ENCODE data around the gene ADAM15. TPM values are rescaled to one million over a fixed set of nuclear protein-coding genes. Genes with fewer than 3 reads are reported as not detected.

Gene ADAM15
- total RNA-seq, 1 donor from 2014 or later = 15.7 TPM

DNA sequence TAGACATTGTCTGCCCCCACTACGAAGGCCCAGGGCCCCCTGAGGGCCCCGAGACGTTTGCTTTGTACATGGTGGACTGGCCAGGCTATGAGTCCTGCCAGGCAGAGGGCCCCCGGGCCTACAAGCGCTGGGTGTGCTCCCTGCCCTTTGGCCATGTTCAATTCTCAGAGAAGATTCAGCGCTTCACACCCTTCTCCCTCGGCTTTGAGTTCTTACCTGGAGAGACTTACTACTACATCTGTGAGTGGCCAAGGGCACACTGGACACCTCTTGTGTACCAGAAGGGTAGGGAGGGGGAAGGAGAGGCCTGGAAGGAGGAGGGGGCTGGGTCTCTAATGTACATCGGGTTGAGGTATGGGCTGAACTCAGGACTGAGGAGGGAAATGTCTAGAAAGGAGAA is 15.7 kb downstream of the ADAM15 start:
- peaks cover 2% of the 10 kb centered on the region for H3K9me3 Mint-ChIP-seq
- peaks cover 49% of the 10 kb centered on the region for H3K4me1 Mint-ChIP-seq
- Histone ChIP-seq H3K36me3 (no peaks in the 10 kb centered on the region), H3K9ac (no peak overlapping the region), H3K27ac (no peak overlapping the region), H3K79me2 (ENCODE audit: low read depth) (peaks cover 13% of the 10 kb centered on the region), H4K20me1 (ENCODE audit: low read depth) (peaks cover 39% of the 10 kb centered on the region), H2AFZ (replicated peaks) (no peak overlapping the region), H3K9me3 (ENCODE audit: low read depth) (no peaks in the 10 kb centered on the region), H3K4me2 (no peak overlapping the region), H3K4me3 (no peak overlapping the region), H3K4me1 (peaks cover 34% of the 10 kb centered on the region), H3F3A (ENCODE audit: low read depth) (peaks cover 56% of the 10 kb centered on the region), H3K27me3 (peaks cover 24% of the 10 kb centered on the region)
- H3K4me3 Mint-ChIP-seq = no peak overlapping the region
- TF ChIP-seq, protein P1, sequence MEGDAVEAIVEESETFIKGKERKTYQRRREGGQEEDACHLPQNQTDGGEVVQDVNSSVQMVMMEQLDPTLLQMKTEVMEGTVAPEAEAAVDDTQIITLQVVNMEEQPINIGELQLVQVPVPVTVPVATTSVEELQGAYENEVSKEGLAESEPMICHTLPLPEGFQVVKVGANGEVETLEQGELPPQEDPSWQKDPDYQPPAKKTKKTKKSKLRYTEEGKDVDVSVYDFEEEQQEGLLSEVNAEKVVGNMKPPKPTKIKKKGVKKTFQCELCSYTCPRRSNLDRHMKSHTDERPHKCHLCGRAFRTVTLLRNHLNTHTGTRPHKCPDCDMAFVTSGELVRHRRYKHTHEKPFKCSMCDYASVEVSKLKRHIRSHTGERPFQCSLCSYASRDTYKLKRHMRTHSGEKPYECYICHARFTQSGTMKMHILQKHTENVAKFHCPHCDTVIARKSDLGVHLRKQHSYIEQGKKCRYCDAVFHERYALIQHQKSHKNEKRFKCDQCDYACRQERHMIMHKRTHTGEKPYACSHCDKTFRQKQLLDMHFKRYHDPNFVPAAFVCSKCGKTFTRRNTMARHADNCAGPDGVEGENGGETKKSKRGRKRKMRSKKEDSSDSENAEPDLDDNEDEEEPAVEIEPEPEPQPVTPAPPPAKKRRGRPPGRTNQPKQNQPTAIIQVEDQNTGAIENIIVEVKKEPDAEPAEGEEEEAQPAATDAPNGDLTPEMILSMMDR (IDR thresholded peaks at IDR 0.05) = no peak
- no peak for TF ChIP-seq EZH2phosphoT487 (IDR thresholded peaks at IDR 0.05)
- TF ChIP-seq EZH2 (IDR thresholded peaks at IDR 0.05) = no peak
- no peak for DNase-seq (ENCODE audit: low spot score)
- H3K36me3 Mint-ChIP-seq = peaks cover 9% of the 10 kb centered on the region
- peaks cover 12% of the 10 kb centered on the region for H3K27me3 Mint-ChIP-seq (ENCODE audit: insufficient read depth, low read depth)
- H3K27ac Mint-ChIP-seq = peak overlapping the region; percentile 67

DNA sequence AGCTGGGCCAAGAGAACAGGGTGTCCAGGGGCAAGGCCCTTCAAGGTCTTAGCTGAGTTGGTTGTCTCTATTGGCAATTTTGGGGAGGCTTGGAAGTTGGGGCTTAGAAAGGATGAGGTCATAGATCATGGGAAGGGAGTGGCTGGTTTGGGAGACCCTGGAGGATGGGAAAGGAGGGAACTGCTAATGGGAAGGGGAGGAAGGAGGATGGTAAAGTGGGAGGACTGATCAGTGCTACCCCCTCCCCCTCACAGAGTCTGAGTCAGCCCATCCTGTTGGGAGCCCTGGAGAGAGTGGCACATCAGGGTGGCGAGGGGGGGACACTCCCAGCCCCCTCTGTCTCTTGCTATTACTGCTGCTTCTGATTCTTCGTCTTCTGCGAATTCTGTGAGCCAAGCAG is 17.5 kb downstream of the ADAM15 start:
- Mint-ChIP-seq H3K9me3 (peaks cover 2% of the 10 kb centered on the region), H3K36me3 (peaks cover 9% of the 10 kb centered on the region), H3K4me1 (peaks cover 50% of the 10 kb centered on the region), H3K27ac (no peak overlapping the region), H3K4me3 (peak overlapping the region; percentile 56), H3K27me3 (ENCODE audit: insufficient read depth, low read depth) (peaks cover 10% of the 10 kb centered on the region)
- Histone ChIP-seq H4K20me1 (ENCODE audit: low read depth) (peaks cover 36% of the 10 kb centered on the region), H3F3A (ENCODE audit: low read depth) (peaks cover 53% of the 10 kb centered on the region), H3K9me3 (ENCODE audit: low read depth) (no peaks in the 10 kb centered on the region), H2AFZ (replicated peaks) (no peak overlapping the region), H3K36me3 (no peaks in the 10 kb centered on the region), H3K79me2 (ENCODE audit: low read depth) (peaks cover 13% of the 10 kb centered on the region), H3K4me3 (no peak overlapping the region), H3K4me2 (no peak overlapping the region), H3K4me1 (peaks cover 28% of the 10 kb centered on the region), H3K9ac (no peak overlapping the region), H3K27ac (no peak overlapping the region), H3K27me3 (peaks cover 35% of the 10 kb centered on the region)
- no peak for DNase-seq (ENCODE audit: low spot score)
- TF ChIP-seq EZH2phosphoT487 (IDR thresholded peaks at IDR 0.05) = no peak

DNA sequence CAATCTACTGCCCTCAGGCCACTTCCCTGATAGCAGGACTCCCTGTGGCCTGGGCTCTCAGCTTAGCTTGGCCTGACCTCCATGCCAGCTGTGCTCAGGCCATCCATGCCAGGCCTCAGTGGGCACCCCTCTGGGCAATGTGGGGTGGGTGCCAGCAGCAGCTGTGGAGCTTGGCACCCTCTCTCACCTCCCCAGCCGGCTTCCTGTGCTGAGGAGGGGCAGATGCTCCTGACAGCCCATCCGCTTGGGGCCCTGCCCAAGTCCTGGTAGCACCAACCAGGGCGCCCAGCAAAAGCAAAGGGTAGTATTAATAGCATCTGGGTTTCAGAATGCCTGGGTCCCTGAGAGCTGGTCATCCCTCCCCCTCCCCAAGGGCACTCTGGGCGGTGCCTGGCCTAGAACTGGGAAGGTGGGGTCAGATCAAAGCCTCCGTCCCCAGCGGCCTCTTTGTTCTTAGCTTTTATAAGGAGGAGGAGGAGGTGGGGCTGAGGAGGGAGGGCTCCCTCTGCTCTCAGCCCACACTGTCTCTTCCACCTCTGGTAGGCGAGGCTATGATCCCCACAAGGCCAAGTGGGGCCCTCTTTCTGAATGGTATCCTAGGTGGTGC is 18.5 kb downstream of the ADAM15 start:
- H3K79me2 ChIP-seq (ENCODE audit: low read depth) = peaks cover 7% of the 10 kb centered on the region
- H3K9ac ChIP-seq = no peak overlapping the region
- H3K4me1 Mint-ChIP-seq = peaks cover 46% of the 10 kb centered on the region
- no peak overlapping the region for H3K27ac ChIP-seq
- H3F3A ChIP-seq (ENCODE audit: low read depth) = peaks cover 44% of the 10 kb centered on the region
- no peak for TF ChIP-seq EZH2phosphoT487 (IDR thresholded peaks at IDR 0.05)
- TF ChIP-seq EZH2 (IDR thresholded peaks at IDR 0.05) = no peak
- TF ChIP-seq, protein P1 (IDR thresholded peaks at IDR 0.05) = no peak
- H3K27ac Mint-ChIP-seq = no peak overlapping the region
- H2AFZ ChIP-seq (replicated peaks) = no peak overlapping the region
- peak overlapping the region; percentile 54 for H3K4me3 Mint-ChIP-seq
- peaks cover 9% of the 10 kb centered on the region for H3K36me3 Mint-ChIP-seq
- peaks cover 23% of the 10 kb centered on the region for H3K4me1 ChIP-seq
- peak; percentile 60 for DNase-seq (ENCODE audit: low spot score)
- no peaks in the 10 kb centered on the region for H3K36me3 ChIP-seq
- H4K20me1 ChIP-seq (ENCODE audit: low read depth) = peaks cover 30% of the 10 kb centered on the region
- H3K9me3 ChIP-seq (ENCODE audit: low read depth) = no peaks in the 10 kb centered on the region
- no peak overlapping the region for H3K4me3 ChIP-seq
- peaks cover 12% of the 10 kb centered on the region for H3K27me3 Mint-ChIP-seq (ENCODE audit: insufficient read depth, low read depth)
- peaks cover 44% of the 10 kb centered on the region for H3K27me3 ChIP-seq
- peak overlapping the region; percentile 75 for H3K4me2 ChIP-seq
- H3K9me3 Mint-ChIP-seq = no peaks in the 10 kb centered on the region

DNA sequence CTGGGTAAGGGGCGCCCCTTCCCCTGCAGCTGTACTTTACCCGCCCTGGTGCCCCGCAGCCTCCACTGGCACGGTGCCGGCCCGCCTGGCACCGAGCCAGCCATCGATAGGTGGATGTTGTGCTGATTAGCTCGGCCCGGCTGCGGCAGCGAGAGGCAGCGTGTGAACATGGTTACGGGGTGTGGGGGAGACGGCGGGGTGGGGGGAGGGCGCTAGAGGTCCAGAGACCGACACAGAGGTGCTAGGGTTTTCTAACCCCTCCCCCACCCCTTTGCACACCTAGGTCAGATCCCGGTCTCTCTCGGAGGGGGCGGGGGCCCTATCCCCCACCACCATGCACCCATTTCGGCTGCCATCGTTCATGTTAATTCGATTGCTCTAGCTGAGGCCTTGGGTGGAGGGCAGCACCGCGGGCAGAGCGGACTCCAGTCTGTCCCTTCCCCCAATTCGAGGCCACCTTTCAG is 19.1 kb downstream of the ADAM15 start:
- Histone ChIP-seq H3K27me3 (peaks cover 49% of the 10 kb centered on the region), H3F3A (ENCODE audit: low read depth) (peaks cover 40% of the 10 kb centered on the region), H3K4me1 (peaks cover 19% of the 10 kb centered on the region), H3K36me3 (no peaks in the 10 kb centered on the region), H2AFZ (replicated peaks) (no peak overlapping the region), H3K9ac (no peak overlapping the region), H3K4me3 (peak overlapping the region; percentile 43), H3K79me2 (ENCODE audit: low read depth) (peaks cover 1% of the 10 kb centered on the region), H4K20me1 (ENCODE audit: low read depth) (peaks cover 24% of the 10 kb centered on the region), H3K9me3 (ENCODE audit: low read depth) (no peaks in the 10 kb centered on the region), H3K27ac (no peak overlapping the region), H3K4me2 (peak overlapping the region; percentile 75)
- peaks cover 9% of the 10 kb centered on the region for H3K36me3 Mint-ChIP-seq
- peaks cover 13% of the 10 kb centered on the region for H3K27me3 Mint-ChIP-seq (ENCODE audit: insufficient read depth, low read depth)
- H3K9me3 Mint-ChIP-seq = no peaks in the 10 kb centered on the region
- no peak for TF ChIP-seq EZH2 (IDR thresholded peaks at IDR 0.05)
- no peak for TF ChIP-seq EZH2phosphoT487 (IDR thresholded peaks at IDR 0.05)
- TF ChIP-seq, protein P1 (IDR thresholded peaks at IDR 0.05) = no peak
- peak overlapping the region; percentile 67 for H3K4me3 Mint-ChIP-seq
- DNase-seq (ENCODE audit: low spot score) = no peak
- peaks cover 40% of the 10 kb centered on the region for H3K4me1 Mint-ChIP-seq
- no peak overlapping the region for H3K27ac Mint-ChIP-seq

Data from neural progenitor cell (in vitro differentiated cells).